ENCODE data around the gene NACC2.

NACC2 gene

GRCh38 chr9:136024696-136025316, 70.3 kb downstream of the NACC2 start:
- Mint-ChIP-seq H3K4me3 (no peak overlapping the region), H3K9me3 (no peaks in the 10 kb centered on the region), H3K27ac (no peak overlapping the region), H3K4me1 (peaks cover 10% of the 10 kb centered on the region), H3K27me3 (no peaks in the 10 kb centered on the region), H3K36me3 (peaks cover 10% of the 10 kb centered on the region)

GRCh38 chr9:136024286-136024685, 70.8 kb downstream of the NACC2 start:
- no peaks in the 10 kb centered on the region for H3K27me3 Mint-ChIP-seq
- peaks cover 10% of the 10 kb centered on the region for H3K36me3 Mint-ChIP-seq
- peaks cover 10% of the 10 kb centered on the region for H3K4me1 Mint-ChIP-seq
- no peaks in the 10 kb centered on the region for H3K9me3 Mint-ChIP-seq
- H3K27ac Mint-ChIP-seq, result no peak overlapping the region
- no peak overlapping the region for H3K4me3 Mint-ChIP-seq

GRCh38 chr9:136023410-136024225, 71.5 kb downstream of the NACC2 start:
- H3K4me1 Mint-ChIP-seq, result peaks cover 10% of the 10 kb centered on the region
- no peaks in the 10 kb centered on the region for H3K27me3 Mint-ChIP-seq
- H3K4me3 Mint-ChIP-seq, result no peak overlapping the region
- peaks cover 10% of the 10 kb centered on the region for H3K36me3 Mint-ChIP-seq
- no peaks in the 10 kb centered on the region for H3K9me3 Mint-ChIP-seq
- H3K27ac Mint-ChIP-seq, result no peak overlapping the region

- Mint-ChIP-seq H3K36me3 (peaks cover 10% of the 10 kb centered on the region), H3K4me3 (no peak overlapping the region), H3K4me1 (peaks cover 10% of the 10 kb centered on the region), H3K27me3 (no peaks in the 10 kb centered on the region), H3K9me3 (no peaks in the 10 kb centered on the region), H3K27ac (no peak overlapping the region)
These were observed 72.2 kb downstream of the NACC2 start for GRCh38 chr9:136022731-136023409.

GRCh38 chr9:136021872-136022681, 73.0 kb downstream of the NACC2 start:
- H3K9me3 Mint-ChIP-seq, result no peaks in the 10 kb centered on the region
- no peak overlapping the region for H3K4me3 Mint-ChIP-seq
- no peak overlapping the region for H3K27ac Mint-ChIP-seq
- H3K27me3 Mint-ChIP-seq, result no peaks in the 10 kb centered on the region
- H3K4me1 Mint-ChIP-seq, result peaks cover 7% of the 10 kb centered on the region
- peaks cover 7% of the 10 kb centered on the region for H3K36me3 Mint-ChIP-seq

GRCh38 chr9:136021171-136021871, 73.8 kb downstream of the NACC2 start:
- Mint-ChIP-seq H3K36me3 (peaks cover 4% of the 10 kb centered on the region), H3K4me1 (peaks cover 7% of the 10 kb centered on the region), H3K4me3 (no peak overlapping the region), H3K27me3 (no peaks in the 10 kb centered on the region), H3K9me3 (no peaks in the 10 kb centered on the region), H3K27ac (no peak overlapping the region)

- Mint-ChIP-seq H3K4me3 (no peak overlapping the region), H3K27me3 (no peaks in the 10 kb centered on the region), H3K4me1 (peaks cover 7% of the 10 kb centered on the region), H3K27ac (no peak overlapping the region), H3K36me3 (peaks cover 3% of the 10 kb centered on the region), H3K9me3 (no peaks in the 10 kb centered on the region)
These were observed 74.4 kb downstream of the NACC2 start for GRCh38 chr9:136020671-136021070.

GRCh38 chr9:136020206-136020605, 74.9 kb downstream of the NACC2 start:
- peaks cover 7% of the 10 kb centered on the region for H3K4me1 Mint-ChIP-seq
- peaks cover 1% of the 10 kb centered on the region for H3K36me3 Mint-ChIP-seq
- H3K27me3 Mint-ChIP-seq, result no peaks in the 10 kb centered on the region
- H3K4me3 Mint-ChIP-seq, result no peak overlapping the region
- no peak overlapping the region for H3K27ac Mint-ChIP-seq
- no peaks in the 10 kb centered on the region for H3K9me3 Mint-ChIP-seq

GRCh38 chr9:136019681-136020060, 75.4 kb downstream of the NACC2 start:
- H3K27me3 Mint-ChIP-seq, result no peaks in the 10 kb centered on the region
- H3K9me3 Mint-ChIP-seq, result no peaks in the 10 kb centered on the region
- no peaks in the 10 kb centered on the region for H3K36me3 Mint-ChIP-seq
- no peak overlapping the region for H3K27ac Mint-ChIP-seq
- H3K4me1 Mint-ChIP-seq, result peaks cover 7% of the 10 kb centered on the region
- no peak overlapping the region for H3K4me3 Mint-ChIP-seq

- no peak overlapping the region for H3K27ac Mint-ChIP-seq
- H3K4me1 Mint-ChIP-seq, result peaks cover 7% of the 10 kb centered on the region
- H3K9me3 Mint-ChIP-seq, result no peaks in the 10 kb centered on the region
- H3K27me3 Mint-ChIP-seq, result no peaks in the 10 kb centered on the region
- H3K36me3 Mint-ChIP-seq, result no peaks in the 10 kb centered on the region
- H3K4me3 Mint-ChIP-seq, result no peak overlapping the region
These were observed 75.9 kb downstream of the NACC2 start for GRCh38 chr9:136019041-136019680.

GRCh38 chr9:136018257-136019031, 76.6 kb downstream of the NACC2 start:
- Mint-ChIP-seq H3K36me3 (no peaks in the 10 kb centered on the region), H3K27me3 (no peaks in the 10 kb centered on the region), H3K27ac (no peak overlapping the region), H3K9me3 (no peaks in the 10 kb centered on the region), H3K4me3 (no peak overlapping the region), H3K4me1 (peaks cover 4% of the 10 kb centered on the region)

GRCh38 chr9:136017289-136018190, 77.5 kb downstream of the NACC2 start:
- Mint-ChIP-seq H3K9me3 (no peaks in the 10 kb centered on the region), H3K36me3 (no peaks in the 10 kb centered on the region), H3K4me3 (no peak overlapping the region), H3K27me3 (no peaks in the 10 kb centered on the region), H3K4me1 (peaks cover 4% of the 10 kb centered on the region), H3K27ac (no peak overlapping the region)

- H3K4me3 Mint-ChIP-seq, result no peak overlapping the region
- peaks cover 2% of the 10 kb centered on the region for H3K4me1 Mint-ChIP-seq
- H3K36me3 Mint-ChIP-seq, result no peaks in the 10 kb centered on the region
- no peaks in the 10 kb centered on the region for H3K9me3 Mint-ChIP-seq
- no peak overlapping the region for H3K27ac Mint-ChIP-seq
- H3K27me3 Mint-ChIP-seq, result no peaks in the 10 kb centered on the region
These were observed 78.4 kb downstream of the NACC2 start for GRCh38 chr9:136016572-136017288.
